Endometrial microvascular endothelial cells (primary cell): ENCODE results near the gene THOC6. TPM values are rescaled to one million over a fixed set of nuclear protein-coding genes. Genes with fewer than 3 reads are reported as not detected.

Source experiments
- total RNA-seq: library from RNA; depleted of rRNA; stranded (reverse); fragments of >200 nt; gene quantifications from one replicate; pipeline ENCODE4 v1.2.3, GENCODE V29; 2015; ENCODE audit errors: inconsistent ontology term

The THOC6 gene
- total RNA-seq, 1 donor from 2014 or later = 23.8 TPM

Other genes with a start within 250 kb of the THOC6 start
- 108 TPM for gene ELOB, start 246.8 kb upstream of the THOC6 start, total RNA-seq
- gene PRSS33, start 236.5 kb upstream of the THOC6 start, total RNA-seq = not detected
- not detected for gene PRSS41, start 225.6 kb upstream of the THOC6 start, total RNA-seq
- gene PRSS21, start 206.8 kb upstream of the THOC6 start, total RNA-seq = 1.0 TPM
- not detected for gene ZG16B, start 193.7 kb upstream of the THOC6 start, total RNA-seq
- not detected for gene PRSS22, start 165.9 kb upstream of the THOC6 start, total RNA-seq
- gene FLYWCH2, start 140.8 kb upstream of the THOC6 start, total RNA-seq = 44.1 TPM
- 42.6 TPM for gene FLYWCH1, start 112.1 kb upstream of the THOC6 start, total RNA-seq
- gene KREMEN2, start 59.8 kb upstream of the THOC6 start, total RNA-seq = not detected
- gene PAQR4, start 54.7 kb upstream of the THOC6 start, total RNA-seq = 27.3 TPM
- 32.3 TPM for gene PKMYT1, start 43.6 kb upstream of the THOC6 start, total RNA-seq
- gene CLDN9, start 11.1 kb upstream of the THOC6 start, total RNA-seq = not detected
- gene CLDN6, start 5.9 kb upstream of the THOC6 start, total RNA-seq = not detected
- 263 TPM for gene TNFRSF12A, start 3.7 kb upstream of the THOC6 start, total RNA-seq
- 13.2 TPM for gene HCFC1R1, start 93 bp upstream of the THOC6 start, total RNA-seq
- gene BICDL2, start 12.9 kb downstream of the THOC6 start, total RNA-seq = not detected
- not detected for gene MMP25, start 22.5 kb downstream of the THOC6 start, total RNA-seq
- gene IL32, start 41.6 kb downstream of the THOC6 start, total RNA-seq = 364 TPM
- not detected for gene ZSCAN10, start 75.3 kb downstream of the THOC6 start, total RNA-seq
- gene ZNF205, start 88.6 kb downstream of the THOC6 start, total RNA-seq = 16.2 TPM
- gene ZNF213, start 111.0 kb downstream of the THOC6 start, total RNA-seq = 3.5 TPM
- gene OR1F1, start 164.2 kb downstream of the THOC6 start, total RNA-seq = not detected
- 9.8 TPM for gene ZNF200, start 211.1 kb downstream of the THOC6 start, total RNA-seq
- not detected for gene MEFV, start 232.6 kb downstream of the THOC6 start, total RNA-seq